Activated naive CD8-positive, alpha-beta T cell (primary cell): ENCODE data around the gene RYR2.

Experiments used
- H3K27ac Mint-ChIP-seq: one replicate; pipeline ENCODE4 v1.8.0; 2021; ENCODE audit warnings: mixed read lengths
- H3K27me3 Mint-ChIP-seq: one replicate; pipeline ENCODE4 v1.8.0; 2021; ENCODE audit warnings: mixed read lengths
- H3K36me3 Mint-ChIP-seq: one replicate; pipeline ENCODE4 v1.8.0; 2021; ENCODE audit warnings: mixed read lengths
- H3K4me1 Mint-ChIP-seq: one replicate; pipeline ENCODE4 v1.8.0; 2021; ENCODE audit warnings: low read depth, mixed read lengths
- H3K4me3 Mint-ChIP-seq: one replicate; pipeline ENCODE4 v1.8.0; 2021; ENCODE audit warnings: mild to moderate bottlenecking, mixed read lengths
- H3K9me3 Mint-ChIP-seq: one replicate; pipeline ENCODE4 v1.8.0; 2021; ENCODE audit warnings: low read depth, mixed read lengths

Gene RYR2

GRCh38 chr1:237700181-237700580, 658.2 kb downstream of the RYR2 start:
- no peaks in the 10 kb centered on the region for H3K9me3 Mint-ChIP-seq
- no peak overlapping the region for H3K27ac Mint-ChIP-seq
- H3K4me1 Mint-ChIP-seq, result no peaks in the 10 kb centered on the region
- H3K36me3 Mint-ChIP-seq, result no peaks in the 10 kb centered on the region
- no peaks in the 10 kb centered on the region for H3K27me3 Mint-ChIP-seq
- H3K4me3 Mint-ChIP-seq, result no peak overlapping the region

DNA sequence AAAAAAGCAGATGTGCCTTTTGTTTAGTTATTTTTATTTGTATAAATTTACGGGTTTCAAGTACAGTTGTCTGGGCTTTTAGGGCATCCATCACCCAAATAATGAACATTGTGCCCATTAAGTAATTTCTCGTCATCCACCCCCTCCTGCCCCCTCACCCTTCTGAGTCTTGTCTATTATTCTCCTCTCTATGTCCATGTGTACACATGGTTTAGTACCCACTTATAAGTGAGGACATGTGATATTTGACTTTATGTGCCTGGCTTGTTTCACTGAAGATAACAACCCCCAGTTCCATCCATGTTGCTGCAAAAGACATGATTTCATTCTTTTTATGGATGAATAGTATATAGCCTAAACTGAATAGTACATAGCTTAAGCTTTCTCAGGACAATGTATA, 659.5 kb downstream of the RYR2 start:
- no peak overlapping the region for H3K4me3 Mint-ChIP-seq
- no peak overlapping the region for H3K27ac Mint-ChIP-seq
- H3K4me1 Mint-ChIP-seq, result no peaks in the 10 kb centered on the region
- no peaks in the 10 kb centered on the region for H3K36me3 Mint-ChIP-seq
- no peaks in the 10 kb centered on the region for H3K27me3 Mint-ChIP-seq
- no peaks in the 10 kb centered on the region for H3K9me3 Mint-ChIP-seq

DNA sequence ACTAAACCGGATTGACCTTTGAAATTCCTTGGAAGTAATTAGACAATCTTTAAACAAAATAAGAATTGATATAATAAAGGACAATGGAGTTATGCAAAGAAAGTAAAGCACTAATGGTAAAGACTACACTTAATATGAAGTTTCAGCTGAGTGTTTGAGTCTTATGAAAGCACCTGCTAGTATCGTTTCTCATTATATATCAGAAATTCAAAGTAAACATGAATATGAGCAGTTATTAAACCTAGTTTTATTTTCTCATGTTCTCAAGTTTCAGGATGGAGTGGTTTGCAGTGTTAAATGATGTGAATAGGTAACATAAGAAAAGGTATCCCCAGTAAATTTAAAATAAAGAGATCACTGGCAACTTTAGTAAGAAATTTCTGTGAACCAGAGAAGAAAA, 660.2 kb downstream of the RYR2 start:
- H3K27me3 Mint-ChIP-seq, result no peaks in the 10 kb centered on the region
- no peak overlapping the region for H3K27ac Mint-ChIP-seq
- no peaks in the 10 kb centered on the region for H3K9me3 Mint-ChIP-seq
- no peak overlapping the region for H3K4me3 Mint-ChIP-seq
- H3K4me1 Mint-ChIP-seq, result no peaks in the 10 kb centered on the region
- H3K36me3 Mint-ChIP-seq, result no peaks in the 10 kb centered on the region

DNA sequence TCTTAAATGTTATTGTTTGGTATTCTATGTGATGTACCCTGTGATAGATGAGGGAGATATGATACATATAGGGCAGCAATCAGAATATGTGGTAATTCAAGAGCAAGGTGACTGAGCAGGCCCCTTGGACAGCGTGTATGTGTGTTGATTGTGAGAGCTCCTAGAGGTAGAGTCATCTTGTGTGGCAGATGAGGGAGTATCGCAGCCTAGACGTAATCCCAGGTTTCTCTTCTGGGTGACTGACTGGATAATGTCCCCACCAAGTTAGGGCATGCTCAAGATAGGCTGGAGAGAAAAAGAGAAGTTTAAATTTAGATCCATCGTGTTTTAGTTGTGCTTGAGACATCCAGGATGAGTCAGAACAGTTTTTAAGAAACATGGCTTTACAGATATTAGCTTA, 663.5 kb downstream of the RYR2 start:
- Mint-ChIP-seq H3K4me3 (no peak overlapping the region), H3K36me3 (no peaks in the 10 kb centered on the region), H3K27ac (no peak overlapping the region), H3K4me1 (no peaks in the 10 kb centered on the region), H3K9me3 (peaks cover 3% of the 10 kb centered on the region), H3K27me3 (no peaks in the 10 kb centered on the region)

GRCh38 chr1:237709355-237709754, 667.4 kb downstream of the RYR2 start:
- Mint-ChIP-seq H3K27me3 (no peaks in the 10 kb centered on the region), H3K9me3 (peaks cover 6% of the 10 kb centered on the region), H3K27ac (no peak overlapping the region), H3K36me3 (no peaks in the 10 kb centered on the region), H3K4me3 (no peak overlapping the region), H3K4me1 (no peaks in the 10 kb centered on the region)

- H3K27me3 Mint-ChIP-seq, result no peaks in the 10 kb centered on the region
- no peak overlapping the region for H3K27ac Mint-ChIP-seq
- no peak overlapping the region for H3K4me3 Mint-ChIP-seq
- peaks cover 6% of the 10 kb centered on the region for H3K9me3 Mint-ChIP-seq
- no peaks in the 10 kb centered on the region for H3K4me1 Mint-ChIP-seq
- H3K36me3 Mint-ChIP-seq, result no peaks in the 10 kb centered on the region
Measured at GRCh38 chr1:237711281-237711680, 669.3 kb downstream of the RYR2 start.

DNA sequence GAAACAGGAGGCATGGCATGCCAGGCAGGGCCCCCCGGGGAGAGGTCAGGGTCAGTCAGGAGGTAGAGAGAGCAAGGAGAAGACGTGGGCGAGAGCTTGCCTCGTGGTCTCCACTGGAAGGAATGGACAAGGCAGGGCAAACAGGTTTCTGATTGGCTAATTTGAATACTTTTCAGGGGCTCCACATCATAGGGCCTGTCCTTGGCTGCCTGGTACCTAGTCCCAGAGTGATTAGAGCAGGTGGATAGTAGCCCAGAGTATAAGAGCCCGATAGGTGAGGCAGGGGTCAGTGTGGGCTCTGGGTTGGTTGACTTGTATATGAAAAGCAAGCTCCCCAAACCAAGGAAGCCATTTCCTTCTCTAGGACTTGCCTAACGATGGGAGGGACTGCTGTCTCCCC, 670.1 kb downstream of the RYR2 start:
- peaks cover 6% of the 10 kb centered on the region for H3K9me3 Mint-ChIP-seq
- no peak overlapping the region for H3K4me3 Mint-ChIP-seq
- no peaks in the 10 kb centered on the region for H3K4me1 Mint-ChIP-seq
- no peak overlapping the region for H3K27ac Mint-ChIP-seq
- H3K36me3 Mint-ChIP-seq, result no peaks in the 10 kb centered on the region
- no peaks in the 10 kb centered on the region for H3K27me3 Mint-ChIP-seq

DNA sequence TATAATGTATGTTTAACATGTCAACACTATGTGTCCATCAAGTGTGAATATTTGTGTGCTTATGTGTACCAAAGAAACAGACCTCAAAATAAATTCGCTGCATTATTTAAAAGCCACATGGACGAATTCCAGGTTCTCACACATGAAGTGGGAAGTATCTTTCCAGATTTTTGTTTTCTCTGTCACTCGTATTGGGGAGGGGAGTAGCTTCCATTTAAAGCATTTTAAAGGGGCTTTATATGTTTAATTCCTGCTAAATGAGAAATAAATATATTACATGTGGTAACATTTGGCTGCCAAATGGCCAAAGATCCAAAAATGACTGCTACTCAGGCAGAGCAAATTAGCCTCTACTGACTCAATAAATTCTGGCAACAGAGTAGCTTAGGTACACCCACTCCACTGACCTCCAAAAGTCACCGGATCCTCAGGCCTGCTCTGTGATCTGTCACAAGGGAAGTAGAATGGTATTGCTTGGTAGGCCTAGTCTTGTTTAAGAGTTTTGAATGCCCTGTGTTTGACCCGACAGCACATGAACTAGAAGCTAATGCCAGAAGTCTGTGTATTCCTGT, 670.7 kb downstream of the RYR2 start:
- no peaks in the 10 kb centered on the region for H3K36me3 Mint-ChIP-seq
- peaks cover 6% of the 10 kb centered on the region for H3K9me3 Mint-ChIP-seq

DNA sequence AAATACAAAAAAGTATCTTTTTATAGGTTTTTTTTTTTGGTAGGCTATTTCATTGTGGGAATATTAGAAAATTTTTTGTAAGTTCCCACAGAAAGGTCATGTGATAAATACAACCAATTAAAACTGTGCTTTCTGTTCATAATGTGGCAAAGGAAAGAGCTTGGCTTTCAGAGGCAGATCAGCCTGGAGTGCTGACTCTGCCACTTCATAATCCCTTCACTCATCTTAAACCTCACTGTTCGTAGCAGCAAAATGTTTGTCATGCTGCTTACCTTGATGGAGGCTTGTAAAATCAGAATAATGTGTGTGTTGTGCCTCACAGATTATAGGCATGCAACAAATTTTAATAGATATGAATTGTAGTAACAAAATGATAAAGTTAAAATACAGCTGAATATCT, 671.9 kb downstream of the RYR2 start:
- H3K27me3 Mint-ChIP-seq, result no peaks in the 10 kb centered on the region
- no peaks in the 10 kb centered on the region for H3K4me1 Mint-ChIP-seq
- no peak overlapping the region for H3K4me3 Mint-ChIP-seq
- H3K36me3 Mint-ChIP-seq, result no peaks in the 10 kb centered on the region
- H3K27ac Mint-ChIP-seq, result no peak overlapping the region
- H3K9me3 Mint-ChIP-seq, result peaks cover 3% of the 10 kb centered on the region

More for the DNA sequence above, 670.7 kb downstream of the RYR2 start:
- Mint-ChIP-seq H3K4me1 (no peaks in the 10 kb centered on the region), H3K4me3 (no peak overlapping the region), H3K27ac (no peak overlapping the region), H3K27me3 (no peaks in the 10 kb centered on the region)

- no peak overlapping the region for H3K4me3 Mint-ChIP-seq
- H3K4me1 Mint-ChIP-seq, result no peaks in the 10 kb centered on the region
- H3K36me3 Mint-ChIP-seq, result no peaks in the 10 kb centered on the region
- no peak overlapping the region for H3K27ac Mint-ChIP-seq
- peaks cover 3% of the 10 kb centered on the region for H3K9me3 Mint-ChIP-seq
- H3K27me3 Mint-ChIP-seq, result no peaks in the 10 kb centered on the region
Measured at GRCh38 chr1:237717106-237717505, 675.1 kb downstream of the RYR2 start.

- H3K9me3 Mint-ChIP-seq, result no peaks in the 10 kb centered on the region
- no peaks in the 10 kb centered on the region for H3K4me1 Mint-ChIP-seq
- H3K4me3 Mint-ChIP-seq, result no peak overlapping the region
- H3K36me3 Mint-ChIP-seq, result no peaks in the 10 kb centered on the region
- no peak overlapping the region for H3K27ac Mint-ChIP-seq
- H3K27me3 Mint-ChIP-seq, result no peaks in the 10 kb centered on the region
Measured at GRCh38 chr1:237730826-237731350, 688.9 kb downstream of the RYR2 start.

DNA sequence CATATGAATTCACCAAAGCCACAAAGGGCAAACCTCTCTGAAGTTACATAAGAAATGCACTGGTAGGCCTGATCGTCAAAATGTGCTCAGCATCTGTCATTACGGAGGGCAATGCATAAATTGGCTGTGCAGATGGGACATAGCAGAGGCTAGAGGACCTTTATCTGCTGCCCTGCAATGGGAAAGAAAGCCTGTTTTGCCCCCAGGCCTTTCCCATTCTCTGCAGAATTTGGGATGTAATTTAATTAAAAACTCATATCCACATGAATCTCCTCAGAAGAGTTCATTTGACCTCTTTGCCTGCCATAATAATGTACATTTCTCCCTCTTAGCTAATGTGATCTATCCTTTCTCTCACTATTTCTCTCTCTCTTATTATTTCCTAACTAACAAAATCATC, 690.7 kb downstream of the RYR2 start:
- Mint-ChIP-seq H3K4me1 (peaks cover 2% of the 10 kb centered on the region), H3K27me3 (no peaks in the 10 kb centered on the region), H3K4me3 (no peak overlapping the region), H3K27ac (no peak overlapping the region), H3K36me3 (no peaks in the 10 kb centered on the region), H3K9me3 (peaks cover 5% of the 10 kb centered on the region)

DNA sequence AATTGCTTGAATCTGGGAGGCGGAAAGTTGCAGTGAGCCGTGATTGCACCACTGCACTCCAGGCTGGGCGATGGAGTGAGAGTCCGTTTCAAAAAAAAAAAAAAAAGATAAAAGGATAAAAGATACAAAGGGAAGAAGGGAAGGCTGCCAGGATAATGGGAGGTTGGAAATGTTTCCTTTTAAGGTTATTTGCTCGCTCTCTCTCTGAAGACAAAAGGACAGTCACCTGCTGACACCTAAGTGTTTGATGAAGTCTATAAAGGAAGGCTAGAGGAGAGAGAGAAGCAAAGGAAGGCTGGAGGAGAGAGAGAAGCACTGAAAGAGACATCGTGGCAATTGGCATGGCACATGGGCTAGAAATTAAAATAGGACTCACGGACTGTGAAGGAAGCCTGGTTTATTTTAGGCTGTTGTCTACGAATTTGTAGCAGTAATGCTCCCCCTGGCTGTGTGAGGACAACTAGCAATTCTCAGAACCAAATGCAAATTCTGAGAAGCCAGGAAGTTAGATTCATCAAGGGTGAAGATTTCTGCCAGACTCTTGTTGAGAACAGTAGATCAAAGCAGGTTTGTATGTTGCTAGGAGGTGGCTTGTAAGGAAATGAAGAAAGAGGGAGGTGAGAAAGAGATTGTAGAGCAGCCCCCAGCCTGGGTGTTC, 694.5 kb downstream of the RYR2 start:
- no peak overlapping the region for H3K4me3 Mint-ChIP-seq

DNA sequence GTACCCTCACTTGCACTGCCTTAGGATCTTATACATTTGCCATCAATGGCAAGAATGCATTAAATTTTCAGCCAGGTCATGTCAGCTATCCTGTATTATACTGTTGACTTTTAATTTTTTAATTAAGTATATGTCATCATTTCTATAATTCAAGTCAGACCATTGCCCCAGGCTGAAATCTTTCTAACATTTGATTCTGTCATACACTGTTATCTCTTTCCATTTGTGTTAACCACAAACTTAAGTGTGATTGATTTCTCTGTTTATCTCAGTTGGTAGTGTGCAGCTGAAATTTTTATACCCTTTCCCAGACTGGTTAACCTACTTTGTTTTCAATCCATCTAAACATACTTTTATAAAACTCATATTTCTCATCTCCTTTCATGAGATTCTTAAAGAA, 695.5 kb downstream of the RYR2 start:
- Mint-ChIP-seq H3K27ac (no peak overlapping the region), H3K9me3 (peaks cover 10% of the 10 kb centered on the region), H3K4me3 (no peak overlapping the region), H3K27me3 (no peaks in the 10 kb centered on the region), H3K36me3 (no peaks in the 10 kb centered on the region), H3K4me1 (peaks cover 2% of the 10 kb centered on the region)

More for the DNA sequence above, 694.5 kb downstream of the RYR2 start:
- H3K9me3 Mint-ChIP-seq, result peaks cover 10% of the 10 kb centered on the region
- peaks cover 2% of the 10 kb centered on the region for H3K4me1 Mint-ChIP-seq
- no peaks in the 10 kb centered on the region for H3K27me3 Mint-ChIP-seq
- H3K36me3 Mint-ChIP-seq, result no peaks in the 10 kb centered on the region
- no peak overlapping the region for H3K27ac Mint-ChIP-seq

GRCh38 chr1:237737938-237738610, 696.1 kb downstream of the RYR2 start:
- H3K27ac Mint-ChIP-seq, result no peak overlapping the region
- no peaks in the 10 kb centered on the region for H3K36me3 Mint-ChIP-seq
- no peak overlapping the region for H3K4me3 Mint-ChIP-seq
- H3K4me1 Mint-ChIP-seq, result peaks cover 2% of the 10 kb centered on the region
- peaks cover 10% of the 10 kb centered on the region for H3K9me3 Mint-ChIP-seq
- no peaks in the 10 kb centered on the region for H3K27me3 Mint-ChIP-seq
